Measurements from ENCODE around the gene PREX1.

DNA sequence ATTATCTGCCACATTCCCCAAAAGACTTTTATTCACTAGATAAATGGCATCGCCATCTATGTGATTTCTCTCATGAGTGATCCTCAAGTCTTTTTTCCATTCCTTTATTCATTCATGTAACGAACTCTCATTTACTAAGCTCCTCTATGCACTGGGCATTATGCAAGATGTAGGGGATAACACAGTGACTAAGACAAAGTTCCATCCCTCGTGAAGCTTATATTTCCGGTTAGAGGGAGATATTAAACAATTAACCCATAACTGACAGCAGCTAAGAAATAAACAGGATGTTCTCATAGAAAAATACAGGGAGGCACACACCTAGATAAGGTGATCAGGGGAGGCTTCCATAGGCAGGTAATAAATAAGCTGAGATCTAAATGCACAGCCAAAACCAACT lies 17.2 kb upstream of the PREX1 start:
- no peak for TF ChIP-seq EZH2 (IDR thresholded peaks at IDR 0.05; ENCODE audit: low read length, missing control alignments)
- TF ChIP-seq, protein P1, sequence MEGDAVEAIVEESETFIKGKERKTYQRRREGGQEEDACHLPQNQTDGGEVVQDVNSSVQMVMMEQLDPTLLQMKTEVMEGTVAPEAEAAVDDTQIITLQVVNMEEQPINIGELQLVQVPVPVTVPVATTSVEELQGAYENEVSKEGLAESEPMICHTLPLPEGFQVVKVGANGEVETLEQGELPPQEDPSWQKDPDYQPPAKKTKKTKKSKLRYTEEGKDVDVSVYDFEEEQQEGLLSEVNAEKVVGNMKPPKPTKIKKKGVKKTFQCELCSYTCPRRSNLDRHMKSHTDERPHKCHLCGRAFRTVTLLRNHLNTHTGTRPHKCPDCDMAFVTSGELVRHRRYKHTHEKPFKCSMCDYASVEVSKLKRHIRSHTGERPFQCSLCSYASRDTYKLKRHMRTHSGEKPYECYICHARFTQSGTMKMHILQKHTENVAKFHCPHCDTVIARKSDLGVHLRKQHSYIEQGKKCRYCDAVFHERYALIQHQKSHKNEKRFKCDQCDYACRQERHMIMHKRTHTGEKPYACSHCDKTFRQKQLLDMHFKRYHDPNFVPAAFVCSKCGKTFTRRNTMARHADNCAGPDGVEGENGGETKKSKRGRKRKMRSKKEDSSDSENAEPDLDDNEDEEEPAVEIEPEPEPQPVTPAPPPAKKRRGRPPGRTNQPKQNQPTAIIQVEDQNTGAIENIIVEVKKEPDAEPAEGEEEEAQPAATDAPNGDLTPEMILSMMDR (conservative IDR thresholded peaks at IDR 0.05 in 1 of 2, IDR thresholded peaks at IDR 0.05 in 1 of 2; ENCODE audit: low read depth in 1 of 2, low read length in 2 of 2) = no peak

Data from fibroblast of lung (primary cell).